ENCODE data around the gene DTWD2. TPM values are rescaled to one million over a fixed set of nuclear protein-coding genes. Genes with fewer than 3 reads are reported as not detected.
"Not testable (repeated sequence)": the region's sequence is repeated elsewhere in the genome, so short reads cannot be mapped to it uniquely, and the experiment has no call there.

Gene DTWD2
- total RNA-seq, 4 donors from 2014 or later: 6.1 to 9.8 (median 6.3) TPM

GRCh38 chr5:118888556-118888955 lies 99.8 kb downstream of the DTWD2 start:
- no peak overlapping the region for H3K4me3 ChIP-seq
- no peaks in the 10 kb centered on the region for H3K36me3 ChIP-seq
- H3K4me1 ChIP-seq: no peaks in the 10 kb centered on the region
- H3K27me3 ChIP-seq: no peaks in the 10 kb centered on the region
- no peak overlapping the region for H3K27ac ChIP-seq
- no peak for DNase-seq (ENCODE audit: low spot score in 2 of 2)
- TF ChIP-seq POLR2A (IDR thresholded peaks at IDR 0.05) (no peak), EP300 (IDR thresholded peaks at IDR 0.05) (no peak), CTCF (IDR thresholded peaks at IDR 0.05) (no peak)
- WGBS, 2 donors: 85 to 88% methylated on average over 2 of the region's 2 CpGs
- no peaks in the 10 kb centered on the region for H3K9me3 ChIP-seq

GRCh38 chr5:118883362-118883761 lies 105.0 kb downstream of the DTWD2 start:
- 79 to 85% methylated on average over 2 of the region's 2 CpGs for WGBS, 2 donors

GRCh38 chr5:118882666-118883065 lies 105.7 kb downstream of the DTWD2 start:
- Histone ChIP-seq H3K9me3 (peaks cover 0 to 19% (median 5%) of the 10 kb centered on the region in 4 donors), H3K27ac (no peak overlapping the region), H3K27me3 (no peaks in the 10 kb centered on the region), H3K4me1 (no peaks in the 10 kb centered on the region), H3K36me3 (no peaks in the 10 kb centered on the region), H3K4me3 (no peak overlapping the region)
- TF ChIP-seq CTCF (IDR thresholded peaks at IDR 0.05) (no peak), POLR2A (IDR thresholded peaks at IDR 0.05) (no peak), EP300 (IDR thresholded peaks at IDR 0.05) (no peak)
- no peak for DNase-seq (ENCODE audit: low spot score in 2 of 2)
- WGBS, 2 donors: 49 to 63% methylated on average over 3 of the region's 3 CpGs

More at GRCh38 chr5:118883362-118883761, 105.0 kb downstream of the DTWD2 start:
- no peaks in the 10 kb centered on the region for H3K36me3 ChIP-seq
- no peak overlapping the region for H3K4me3 ChIP-seq
- no peak overlapping the region for H3K27ac ChIP-seq
- H3K27me3 ChIP-seq: no peaks in the 10 kb centered on the region
- no peak for DNase-seq (ENCODE audit: low spot score in 2 of 2)
- TF ChIP-seq CTCF (IDR thresholded peaks at IDR 0.05) (no peak), POLR2A (IDR thresholded peaks at IDR 0.05) (no peak)
- peaks cover 0 to 12% (median 2%) of the 10 kb centered on the region in 4 donors for H3K9me3 ChIP-seq
- H3K4me1 ChIP-seq: no peaks in the 10 kb centered on the region

GRCh38 chr5:118876852-118877251 lies 111.5 kb downstream of the DTWD2 start:
- Histone ChIP-seq H3K9me3 (peaks cover 0 to 58% (median 15%) of the 10 kb centered on the region in 4 donors), H3K36me3 (peaks cover 0 to 20% (median 0%) of the 10 kb centered on the region in 3 donors)
- H3K4me3 ChIP-seq; DNase-seq (ENCODE audit: low spot score in 2 of 2); H3K4me1 ChIP-seq; H3K27ac ChIP-seq; H3K27me3 ChIP-seq: not testable (repeated sequence)
- WGBS, 2 donors: 77 to 89% methylated on average over 3 of the region's 3 CpGs

GRCh38 chr5:118875131-118875530 lies 113.2 kb downstream of the DTWD2 start:
- peaks cover 0 to 23% (median 0%) of the 10 kb centered on the region in 3 donors for H3K36me3 ChIP-seq
- H3K4me3 ChIP-seq: no peak overlapping the region
- TF ChIP-seq EP300 (IDR thresholded peaks at IDR 0.05) (no peak), CTCF (IDR thresholded peaks at IDR 0.05) (no peak), POLR2A (IDR thresholded peaks at IDR 0.05) (no peak)
- H3K9me3 ChIP-seq: peaks cover 0 to 58% (median 15%) of the 10 kb centered on the region in 4 donors
- no peak for DNase-seq (ENCODE audit: low spot score in 2 of 2)
- no peaks in the 10 kb centered on the region for H3K4me1 ChIP-seq
- no peaks in the 10 kb centered on the region for H3K27me3 ChIP-seq
- no peak overlapping the region for H3K27ac ChIP-seq

GRCh38 chr5:118873417-118873816 lies 114.9 kb downstream of the DTWD2 start:
- Histone ChIP-seq H3K4me1 (no peaks in the 10 kb centered on the region), H3K27ac (no peak overlapping the region), H3K9me3 (peaks cover 0 to 47% (median 13%) of the 10 kb centered on the region in 4 donors), H3K36me3 (peaks cover 0 to 29% (median 0%) of the 10 kb centered on the region in 3 donors), H3K4me3 (no peak overlapping the region), H3K27me3 (no peaks in the 10 kb centered on the region)
- 94 to 100% methylated on average over 5 to 6 of the region's 6 CpGs for WGBS, 2 donors
- TF ChIP-seq EP300 (IDR thresholded peaks at IDR 0.05) (no peak), CTCF (IDR thresholded peaks at IDR 0.05) (no peak), POLR2A (IDR thresholded peaks at IDR 0.05) (no peak)
- DNase-seq (ENCODE audit: low spot score in 2 of 2): no peak
